Measurements from ENCODE around the gene WRAP73.
"Not testable (repeated sequence)": the region's sequence is repeated elsewhere in the genome, so short reads cannot be mapped to it uniquely, and the experiment has no call there.

WRAP73 gene

DNA sequence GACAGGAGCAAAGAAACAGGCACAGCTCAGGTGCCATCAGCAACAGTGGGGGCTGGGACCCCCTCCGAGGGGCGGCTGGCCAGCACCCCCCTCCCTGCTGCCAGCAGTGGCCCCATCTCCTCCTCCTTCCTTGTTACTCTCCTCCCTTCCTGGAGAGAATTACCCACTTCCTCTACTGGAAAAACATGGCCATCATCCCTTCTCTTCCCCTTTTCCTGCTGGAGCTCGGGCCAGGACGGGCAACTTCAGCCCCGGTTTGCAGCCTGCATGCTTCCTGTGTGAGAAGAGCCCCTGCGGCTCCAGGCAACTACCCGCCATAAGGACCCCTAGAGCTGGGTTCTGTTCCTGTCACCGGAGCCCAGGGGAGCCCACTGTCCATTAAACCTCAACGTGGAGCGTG, 56.2 kb downstream of the WRAP73 start:
- no peak for DNase-seq

DNA sequence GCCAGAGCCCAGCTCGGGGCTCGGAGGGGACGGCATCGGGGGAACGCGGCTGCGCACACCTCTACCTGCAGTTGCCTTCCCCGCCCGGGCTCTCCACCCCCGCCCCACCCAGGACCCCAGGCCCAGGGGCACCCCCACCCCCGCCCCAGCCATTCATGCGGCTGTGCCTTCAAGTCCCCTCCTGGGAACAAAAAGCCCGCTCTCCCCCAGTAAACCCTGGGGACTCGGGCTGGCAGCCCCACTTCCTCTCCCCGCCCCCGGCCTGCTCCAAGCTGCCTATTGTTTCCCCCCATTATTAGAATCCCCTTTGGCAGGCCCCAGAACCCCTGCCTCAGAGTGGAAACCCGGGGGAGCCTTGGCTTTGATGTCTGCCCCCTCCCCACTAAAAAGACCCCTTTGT, 56.6 kb downstream of the WRAP73 start:
- no peak for DNase-seq

DNA sequence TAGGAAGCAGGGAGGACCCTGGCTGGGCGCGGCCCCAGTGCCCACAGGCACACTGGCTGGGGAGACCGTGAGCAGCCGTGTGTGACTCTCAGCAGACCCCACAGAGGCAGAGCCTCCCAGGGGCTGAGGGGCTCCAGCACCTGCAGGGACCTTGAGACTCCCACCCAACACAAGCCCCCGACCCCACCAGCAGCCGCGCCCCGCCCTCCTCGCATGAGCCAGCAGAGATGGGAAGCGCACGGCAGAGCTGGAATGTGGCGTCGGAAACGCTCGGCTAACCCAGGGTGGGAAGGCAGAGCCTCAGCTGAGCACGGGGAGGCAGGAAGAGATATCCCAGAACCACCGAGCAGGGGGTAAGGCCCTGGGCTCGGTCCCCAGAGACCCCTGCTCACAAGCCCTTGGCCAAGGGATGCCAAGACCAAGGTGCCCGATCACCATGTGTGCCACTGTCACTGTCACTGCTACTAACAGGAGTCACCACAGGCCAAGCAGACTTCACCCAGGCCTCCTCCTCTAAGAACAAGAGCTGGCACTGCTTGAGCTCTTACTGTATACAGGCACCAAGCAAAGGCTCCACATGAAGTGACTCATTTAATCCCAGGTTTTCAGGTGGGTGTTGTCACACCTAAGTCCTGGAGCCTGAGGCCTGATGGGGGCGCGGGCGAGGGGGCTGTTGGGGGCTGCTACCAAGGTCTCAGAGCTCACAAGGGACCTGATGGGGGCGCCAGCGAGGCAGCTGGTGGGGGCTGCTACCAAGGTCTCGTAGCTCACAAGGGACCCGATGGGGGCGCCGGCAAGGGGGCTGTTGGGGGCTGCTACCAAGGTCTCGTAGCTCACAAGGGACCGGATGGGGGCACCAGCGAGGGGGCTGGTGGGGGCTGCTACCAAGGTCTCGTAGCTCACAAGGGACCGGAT, 58.7 kb downstream of the WRAP73 start:
- DNase-seq: no peak

DNA sequence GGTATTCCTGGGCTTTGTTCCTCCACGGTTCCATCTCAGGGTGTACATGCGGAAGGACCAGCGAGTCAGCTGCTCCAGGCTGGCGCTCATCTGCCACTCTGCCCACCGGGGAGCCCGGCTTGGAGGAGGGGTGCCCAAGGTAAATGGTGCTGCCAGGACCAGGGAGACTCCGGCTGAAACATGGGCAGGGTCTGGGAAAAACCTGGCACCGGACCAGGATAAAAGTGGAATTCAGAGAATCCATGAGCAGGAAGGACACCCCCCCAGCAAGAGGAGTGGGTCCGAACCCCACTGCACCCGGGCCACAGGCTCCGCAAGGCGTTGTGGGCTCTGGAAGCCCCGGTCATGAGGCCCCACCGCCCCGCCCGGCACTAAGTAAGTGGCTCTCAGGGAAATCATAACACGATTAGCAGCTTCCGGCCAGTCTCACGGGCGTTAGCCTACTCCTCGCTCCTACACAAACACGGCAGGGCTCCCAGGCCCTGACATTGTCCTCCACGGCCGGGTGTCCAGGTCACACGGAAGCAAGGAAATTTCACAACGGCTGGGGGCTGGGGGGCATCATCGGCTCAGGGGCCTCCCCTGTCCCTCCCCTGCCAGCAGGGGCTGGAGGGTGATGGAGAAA, 59.7 kb downstream of the WRAP73 start:
- no peak for DNase-seq

DNA sequence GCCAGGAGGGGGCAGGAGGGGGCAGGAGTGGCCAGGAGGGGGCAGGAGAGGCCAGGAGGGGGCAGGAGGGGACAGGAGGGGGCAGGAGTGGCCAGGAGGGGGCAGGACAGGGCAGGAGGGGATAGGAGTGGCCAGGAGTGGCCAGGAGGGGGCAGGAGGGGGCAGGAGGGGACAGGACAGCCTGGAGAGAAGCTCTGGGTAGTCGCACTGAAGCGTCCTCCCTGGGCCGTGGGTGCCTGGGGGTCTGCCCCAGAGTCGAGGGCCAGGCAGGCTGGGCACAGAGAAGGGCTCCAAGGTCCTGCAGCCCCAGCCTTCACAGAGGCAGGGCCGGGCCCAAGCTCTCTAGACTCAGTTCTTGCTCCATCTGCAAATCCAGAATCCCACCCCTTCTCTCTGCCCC, 61.5 kb downstream of the WRAP73 start:
- no peak for DNase-seq

DNA sequence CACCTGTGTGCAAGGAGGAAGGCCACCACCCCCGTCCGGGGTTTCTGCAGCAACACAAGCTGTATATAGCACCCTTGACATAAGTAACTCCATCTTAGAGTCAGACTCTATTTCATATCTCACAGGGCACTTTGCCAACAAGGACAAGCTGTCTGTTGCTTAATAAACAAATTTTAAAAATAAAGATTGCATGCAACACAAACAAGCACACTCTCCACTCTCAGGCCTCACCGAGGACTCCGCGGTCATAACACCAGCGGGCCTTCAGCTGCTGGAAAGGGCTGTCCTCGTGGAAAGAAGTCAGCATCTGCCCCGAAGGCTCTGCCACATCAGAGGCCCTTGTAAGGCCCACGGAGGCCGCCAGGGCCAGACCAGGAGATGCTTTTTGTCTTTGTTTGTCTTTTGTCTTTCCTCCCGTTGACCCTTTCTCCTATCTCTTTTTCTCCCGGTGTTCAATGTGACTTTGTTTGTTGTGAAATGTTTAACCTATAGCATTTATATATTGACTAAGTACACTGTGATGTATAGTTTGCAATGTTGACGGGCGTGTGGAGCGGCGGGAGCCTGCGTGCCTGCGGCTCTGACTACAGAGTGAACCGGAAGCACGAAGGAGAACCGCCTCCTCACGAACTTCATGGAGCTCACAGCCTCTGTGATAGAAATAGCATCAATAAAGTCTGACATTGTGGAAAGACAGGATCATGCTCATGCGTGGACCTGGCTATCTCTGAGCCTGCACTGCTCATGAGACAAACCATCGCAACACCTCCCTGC, 62.7 kb downstream of the WRAP73 start:
- no peak for DNase-seq

DNA sequence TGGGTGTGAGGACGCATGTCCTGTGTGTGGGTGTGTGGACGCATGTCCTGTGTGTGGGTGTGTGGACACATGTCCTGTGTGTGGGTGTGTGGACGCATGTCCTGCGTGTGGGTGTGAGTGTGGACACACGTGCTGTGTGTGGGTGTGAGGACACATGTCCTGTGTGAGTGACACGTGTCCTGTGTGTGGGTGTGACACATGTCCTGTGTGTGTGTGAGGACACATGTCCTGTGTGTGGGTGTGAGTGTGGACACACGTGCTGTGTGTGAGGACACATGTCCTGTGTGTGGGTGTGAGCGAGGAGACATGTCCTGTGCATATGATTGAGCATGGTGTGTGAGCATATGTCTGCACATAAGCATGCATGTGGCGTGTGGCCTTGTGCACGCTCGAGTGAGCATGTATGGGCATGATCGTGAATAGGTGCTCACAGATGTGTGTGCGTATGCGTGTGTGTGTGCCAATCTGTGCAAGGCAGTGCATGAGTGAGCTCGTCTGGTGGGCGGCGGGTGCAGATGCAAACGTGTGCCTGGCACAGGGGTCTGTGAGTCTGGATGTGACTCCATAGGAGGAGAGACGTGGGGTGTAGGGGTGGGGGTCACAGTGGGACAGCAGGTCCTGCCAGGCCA, 63.8 kb downstream of the WRAP73 start:
- no peak for DNase-seq

DNA sequence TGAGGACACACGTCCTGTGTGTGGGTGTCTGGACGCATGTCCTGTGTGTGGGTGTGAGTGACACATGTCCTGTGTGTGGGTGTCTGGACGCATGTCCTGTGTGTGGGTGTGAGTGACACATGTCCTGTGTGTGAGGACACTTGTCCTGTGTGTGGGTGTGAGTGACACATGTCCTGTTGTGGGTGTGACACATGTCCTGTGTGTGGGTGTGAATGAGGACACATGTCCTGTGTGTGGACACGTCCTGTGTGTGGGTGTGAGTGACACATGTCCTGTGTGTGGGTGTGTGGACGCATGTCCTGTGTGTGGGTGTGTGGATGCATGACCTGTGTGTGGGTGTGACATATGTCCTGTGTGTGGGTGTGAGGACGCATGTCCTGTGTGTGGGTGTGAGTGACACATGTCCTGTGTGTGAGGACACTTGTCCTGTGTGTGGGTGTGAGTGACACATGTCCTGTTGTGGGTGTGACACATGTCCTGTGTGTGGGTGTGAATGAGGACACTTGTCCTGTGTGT, 64.5 kb downstream of the WRAP73 start:
- not testable (repeated sequence) for DNase-seq

DNA sequence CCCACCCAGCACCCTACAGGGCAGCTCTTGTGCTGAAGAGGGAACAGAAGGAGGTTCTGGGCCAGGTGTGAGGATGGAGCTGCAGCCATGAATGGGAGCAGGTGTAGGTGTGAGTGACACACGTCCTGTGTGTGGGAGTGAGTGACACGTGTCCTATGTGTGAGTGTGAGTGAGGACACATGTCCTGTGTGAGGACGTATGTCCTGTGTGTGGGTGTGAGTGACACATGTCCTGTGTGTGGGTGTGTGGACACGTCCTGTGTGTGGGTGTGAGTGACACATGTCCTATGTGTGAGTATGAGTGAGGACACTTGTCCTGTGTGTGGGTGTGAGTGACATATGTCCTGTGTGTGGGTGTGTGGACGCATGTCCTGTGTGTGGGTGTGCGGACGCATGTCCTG, 65.0 kb downstream of the WRAP73 start:
- no peak for DNase-seq

DNA sequence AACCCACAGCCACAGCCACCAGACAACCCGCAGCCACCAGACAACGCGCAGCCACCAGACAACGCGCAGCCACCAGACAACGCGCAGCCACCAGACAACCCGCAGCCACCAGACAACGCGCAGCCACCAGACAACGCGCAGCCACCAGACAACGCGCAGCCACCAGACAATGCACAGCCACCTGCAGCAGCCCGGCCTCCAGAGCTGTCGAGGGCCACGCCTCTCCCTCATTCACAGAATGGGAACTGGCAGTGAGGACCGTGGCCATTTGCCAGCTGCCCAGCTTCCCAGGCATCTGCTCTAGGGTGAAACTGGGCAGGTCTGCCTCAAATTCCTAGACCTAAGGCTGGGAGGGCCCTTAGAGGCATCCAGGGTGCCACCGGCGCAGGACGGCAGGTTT, 66.2 kb downstream of the WRAP73 start:
- DNase-seq: peak; percentile 36

DNA sequence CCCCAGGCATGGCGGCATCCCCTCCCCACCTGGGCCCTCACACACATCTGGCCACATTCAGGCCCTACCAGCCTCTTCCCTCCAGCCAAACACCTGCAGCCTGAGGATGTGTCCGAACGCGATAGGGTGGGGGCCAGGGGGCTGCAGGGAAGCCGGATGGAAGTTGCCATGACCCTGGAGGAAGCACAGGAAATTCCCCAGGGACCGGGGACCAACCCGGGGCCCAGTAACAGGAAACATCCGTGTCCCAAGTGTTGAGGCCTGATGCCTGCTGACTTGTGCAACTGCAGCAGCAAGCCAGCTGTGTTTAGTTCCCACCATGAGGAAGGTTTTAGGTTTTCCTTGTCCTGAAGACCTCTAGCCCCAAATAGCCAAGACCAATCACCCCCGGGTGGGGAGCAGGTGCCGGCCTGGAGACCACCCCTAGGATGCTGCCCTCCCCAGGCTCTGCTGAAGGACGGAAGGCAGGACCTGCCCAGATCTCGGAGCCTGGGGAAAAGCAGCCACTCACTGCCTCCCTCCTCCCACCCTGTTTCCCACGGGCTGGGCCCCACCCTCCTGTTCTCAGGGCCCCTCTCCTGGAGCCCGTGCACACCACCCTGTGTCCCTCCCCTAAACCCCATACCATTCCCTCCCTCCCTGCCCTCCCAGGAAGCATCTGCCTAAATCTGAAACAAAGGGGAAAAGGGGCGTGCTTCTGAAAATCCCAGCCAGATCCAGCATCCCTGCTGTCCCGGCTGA, 68.4 kb downstream of the WRAP73 start:
- DNase-seq: no peak
